HG02678 (cell line): ENCODE measurements around the gene PRKAB2.
"Not testable (repeated sequence)": the region's sequence is repeated elsewhere in the genome, so short reads cannot be mapped to it uniquely, and the experiment has no call there.

Experiments
- ATAC-seq: cut with Tn5 transposase; IDR thresholded peaks from one replicate; pipeline ENCODE4 v1.9.1; 2021; ENCODE audit warnings: mild to moderate bottlenecking, moderate library complexity; ENCODE audit not compliant: unreplicated experiment

Gene PRKAB2, protein sequence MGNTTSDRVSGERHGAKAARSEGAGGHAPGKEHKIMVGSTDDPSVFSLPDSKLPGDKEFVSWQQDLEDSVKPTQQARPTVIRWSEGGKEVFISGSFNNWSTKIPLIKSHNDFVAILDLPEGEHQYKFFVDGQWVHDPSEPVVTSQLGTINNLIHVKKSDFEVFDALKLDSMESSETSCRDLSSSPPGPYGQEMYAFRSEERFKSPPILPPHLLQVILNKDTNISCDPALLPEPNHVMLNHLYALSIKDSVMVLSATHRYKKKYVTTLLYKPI

DNA sequence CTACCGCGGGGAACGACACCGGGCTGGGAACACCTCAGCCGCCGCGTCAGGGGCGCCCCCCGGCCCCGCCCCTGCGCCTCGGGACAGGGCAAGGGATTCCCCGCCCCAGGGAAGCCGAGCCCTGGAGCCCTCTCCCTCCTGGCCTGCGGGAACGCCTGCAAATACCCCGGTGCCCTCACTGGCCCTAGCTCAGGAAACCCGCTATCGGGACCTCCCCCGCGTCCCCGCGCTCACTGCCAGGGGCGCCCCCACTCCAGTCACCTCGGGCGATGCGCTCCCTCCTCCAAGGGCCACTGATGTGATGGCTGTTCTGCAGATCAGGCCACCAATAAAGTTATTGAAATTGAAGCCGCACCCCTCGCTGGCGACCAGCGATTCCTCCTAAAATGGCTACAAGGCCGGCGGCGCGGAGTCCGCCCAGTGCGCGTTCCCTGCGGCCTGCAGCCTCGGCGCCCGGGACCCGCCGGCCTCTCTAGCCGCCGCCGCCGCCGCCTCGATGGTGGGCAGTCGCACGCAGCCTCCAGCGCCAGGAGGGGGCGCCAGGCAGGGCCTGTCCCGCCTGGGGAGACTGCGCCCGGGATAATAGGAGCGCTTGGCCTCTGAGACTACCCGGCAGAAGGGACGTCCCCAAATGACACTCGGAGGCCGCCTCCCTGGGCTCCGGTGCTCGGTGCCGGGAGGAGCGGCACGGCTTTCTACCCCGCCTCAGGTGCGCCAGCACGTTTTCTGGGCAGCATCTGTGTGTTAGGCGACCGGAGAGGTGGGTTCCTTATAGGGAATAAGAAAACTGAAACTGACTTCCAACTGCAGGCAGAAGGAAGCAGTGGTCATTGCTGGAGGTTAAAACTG is at the start of gene PRKAB2:
TSS of gene PRKAB2 (minus strand) at position 303 of the 849 bp plus-strand sequence. CDS start 326 bp downstream, outside the sequence.
- peak; percentile 88 for ATAC-seq

DNA sequence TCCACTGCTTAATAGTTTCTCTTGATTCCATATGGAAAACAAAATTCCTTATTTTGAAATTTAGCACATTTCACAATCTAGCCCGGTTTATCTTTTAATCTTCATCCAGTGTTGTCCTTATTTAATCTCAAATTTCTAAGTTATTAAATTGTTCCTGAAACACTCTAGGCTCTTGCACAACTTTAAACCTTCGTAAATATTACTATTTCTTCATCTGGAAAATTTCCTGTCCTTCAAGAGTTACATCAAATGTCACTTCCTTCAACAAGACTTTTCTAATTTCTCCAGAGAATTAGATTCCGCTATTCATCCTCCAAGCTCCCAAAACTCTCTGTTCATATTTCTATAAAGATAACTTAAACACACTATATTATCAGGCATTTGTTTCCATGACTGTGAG is 46.3 kb upstream of the PRKAB2 start:
- no peak for ATAC-seq

DNA sequence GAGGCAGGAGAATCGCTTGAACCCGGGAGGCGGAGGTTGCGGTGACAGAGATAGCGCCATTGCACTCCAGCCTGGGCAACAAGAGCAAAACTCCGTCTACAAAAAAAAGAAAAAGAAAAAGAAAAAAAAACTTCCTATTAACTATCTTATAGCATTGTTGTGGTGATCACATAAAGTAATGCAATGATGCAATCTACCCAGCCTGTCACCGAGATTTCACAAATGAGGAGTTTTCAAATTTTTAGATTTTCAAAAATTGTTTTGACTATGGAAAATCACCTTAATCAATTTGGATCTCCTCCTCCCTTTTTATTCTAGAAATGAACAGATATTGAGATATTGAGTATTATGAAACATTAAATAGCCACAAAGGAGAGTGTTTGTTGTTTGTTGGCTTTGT is 44.9 kb upstream of the PRKAB2 start:
- ATAC-seq = no peak

DNA sequence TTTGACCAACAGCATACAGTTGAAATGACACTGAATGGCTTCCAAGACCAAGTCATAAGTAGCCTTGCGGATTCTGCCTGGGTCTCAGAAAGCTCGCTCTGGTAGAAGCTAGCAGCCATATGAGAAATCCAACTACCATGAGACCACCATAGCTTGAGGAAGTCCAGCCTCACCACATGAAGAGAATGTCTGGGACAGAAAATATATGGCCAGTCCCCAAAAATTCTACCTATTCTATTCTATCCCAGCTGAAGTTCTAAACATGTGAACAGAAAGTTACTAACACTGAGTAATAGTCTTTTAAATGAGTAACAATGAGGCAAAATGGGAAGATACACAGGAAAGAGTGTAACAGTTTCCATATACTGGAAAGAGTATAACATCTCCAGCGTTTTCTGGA is 43.9 kb upstream of the PRKAB2 start:
- ATAC-seq = no peak

DNA sequence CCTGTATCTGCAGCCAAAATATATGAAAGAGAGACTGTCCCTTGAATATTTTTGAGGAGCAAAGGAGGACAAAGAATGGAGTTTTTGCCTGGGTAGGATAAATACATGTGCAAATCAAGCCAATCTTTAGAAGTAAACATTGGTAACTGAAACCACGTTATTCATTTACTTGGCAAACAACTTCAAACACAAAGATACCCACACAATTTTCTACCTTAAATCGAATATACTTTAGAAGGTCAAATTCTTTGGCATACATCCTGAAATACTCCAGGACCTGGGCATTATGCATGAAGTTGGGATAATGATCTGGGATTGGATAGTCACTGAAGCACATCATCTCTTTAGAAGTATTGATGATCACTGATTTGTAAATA is 43.3 kb upstream of the PRKAB2 start:
- ATAC-seq = no peak

DNA sequence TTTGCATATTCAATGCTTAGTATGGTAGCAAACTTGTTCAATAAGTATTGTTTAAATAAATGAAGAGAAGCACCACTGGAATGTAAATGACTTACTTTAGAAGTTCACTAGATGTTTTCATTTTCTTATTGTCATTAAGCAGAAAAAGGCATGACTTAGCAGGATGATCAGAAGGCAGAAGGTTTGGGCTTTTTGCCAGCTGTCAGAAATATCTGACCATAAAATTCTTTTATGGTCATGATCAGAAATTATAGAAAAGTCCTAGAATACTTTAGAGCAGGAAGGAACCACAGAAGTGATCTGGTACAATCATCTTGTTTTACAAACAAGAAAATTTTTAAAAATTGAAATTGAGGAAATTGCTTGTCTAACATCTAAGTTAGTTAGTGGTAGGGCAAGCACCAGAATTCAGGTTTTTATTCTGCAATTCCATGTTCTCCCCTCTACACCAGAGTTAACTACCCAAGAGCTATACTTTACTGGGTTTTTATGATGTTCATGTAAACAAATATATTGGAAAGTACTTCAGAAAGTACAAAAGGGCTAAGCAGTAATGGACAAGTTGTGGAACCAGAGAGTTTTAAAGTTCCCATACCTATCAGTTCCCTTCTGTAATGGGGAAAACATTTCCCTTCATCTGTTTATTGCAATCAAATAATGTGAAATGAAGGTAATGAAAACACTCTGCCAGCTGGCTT is 42.7 kb upstream of the PRKAB2 start:
- no peak for ATAC-seq

DNA sequence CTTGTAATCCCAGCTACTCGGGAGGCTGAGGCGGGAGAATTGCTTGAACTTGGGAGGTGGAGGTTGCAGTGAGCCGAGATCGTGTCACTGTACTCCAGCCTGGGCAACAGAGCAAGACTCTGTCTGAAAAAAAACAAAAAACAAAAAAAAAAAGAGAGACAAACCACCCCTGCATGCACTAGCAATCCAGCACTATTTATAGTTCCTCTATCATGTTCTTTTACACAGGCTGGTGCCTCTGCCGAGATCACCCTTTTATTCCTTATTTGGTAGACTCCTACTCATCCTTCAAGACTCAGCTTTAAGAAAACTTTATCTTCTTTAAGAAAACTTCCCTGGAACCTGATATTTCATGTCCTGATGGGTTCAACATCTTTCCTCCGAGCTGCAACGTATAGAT is 42.1 kb upstream of the PRKAB2 start:
- no peak for ATAC-seq

DNA sequence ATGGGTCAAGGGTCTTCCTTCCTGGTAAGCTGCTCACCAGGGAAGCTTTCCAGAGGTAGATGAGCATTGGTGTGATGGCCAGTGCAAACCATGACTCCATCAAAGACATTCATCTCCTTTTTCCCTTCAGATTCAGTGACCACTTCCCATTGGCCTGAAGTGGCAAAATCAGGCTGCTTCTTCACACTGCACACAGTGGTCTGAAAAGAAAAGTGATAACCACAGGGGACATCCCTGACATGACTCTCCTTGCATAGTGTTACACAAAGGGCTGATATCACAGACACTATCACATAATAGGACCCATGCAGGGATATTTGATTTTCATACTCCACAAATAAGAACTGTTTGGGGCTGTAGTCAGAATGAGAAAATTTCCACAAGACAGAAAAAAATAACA is 41.0 kb upstream of the PRKAB2 start:
- no peak for ATAC-seq

DNA sequence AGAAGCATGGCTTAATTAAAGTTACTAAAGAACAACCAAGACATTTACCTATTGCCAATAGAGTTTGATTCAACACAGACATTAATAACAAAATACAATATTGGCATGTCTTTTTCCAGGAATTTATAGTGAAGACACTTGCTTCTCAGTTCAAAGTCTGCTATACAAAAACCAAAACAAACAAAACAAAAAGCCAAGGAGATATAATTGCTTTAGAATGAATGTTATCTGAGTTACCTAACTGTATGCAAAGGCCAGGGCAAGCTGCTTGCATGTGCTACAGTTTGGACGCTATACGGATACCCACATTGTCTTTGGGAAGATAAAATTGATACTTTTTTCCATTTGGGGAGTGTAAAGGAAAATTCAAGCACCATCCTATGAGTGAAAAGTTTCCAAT is 39.3 kb upstream of the PRKAB2 start:
- no peak for ATAC-seq

DNA sequence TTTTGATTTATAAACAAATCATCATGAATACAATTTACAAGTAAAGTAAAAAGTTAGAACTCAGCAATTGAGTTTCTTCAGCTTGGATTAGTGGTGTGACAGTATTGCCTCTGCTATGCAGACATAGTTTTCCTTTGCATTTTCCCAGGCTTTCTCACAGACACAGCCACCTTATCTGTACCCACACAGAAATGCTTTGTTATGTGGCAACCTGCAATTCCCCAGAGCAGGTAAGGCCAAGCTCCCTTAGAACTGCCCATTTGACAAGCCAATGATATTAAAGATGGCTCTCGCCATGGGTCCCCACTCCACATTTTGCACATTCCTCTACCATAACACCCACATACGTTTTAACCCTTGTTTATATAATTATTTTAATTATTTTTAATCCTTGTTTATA is 38.7 kb upstream of the PRKAB2 start:
- no peak for ATAC-seq

DNA sequence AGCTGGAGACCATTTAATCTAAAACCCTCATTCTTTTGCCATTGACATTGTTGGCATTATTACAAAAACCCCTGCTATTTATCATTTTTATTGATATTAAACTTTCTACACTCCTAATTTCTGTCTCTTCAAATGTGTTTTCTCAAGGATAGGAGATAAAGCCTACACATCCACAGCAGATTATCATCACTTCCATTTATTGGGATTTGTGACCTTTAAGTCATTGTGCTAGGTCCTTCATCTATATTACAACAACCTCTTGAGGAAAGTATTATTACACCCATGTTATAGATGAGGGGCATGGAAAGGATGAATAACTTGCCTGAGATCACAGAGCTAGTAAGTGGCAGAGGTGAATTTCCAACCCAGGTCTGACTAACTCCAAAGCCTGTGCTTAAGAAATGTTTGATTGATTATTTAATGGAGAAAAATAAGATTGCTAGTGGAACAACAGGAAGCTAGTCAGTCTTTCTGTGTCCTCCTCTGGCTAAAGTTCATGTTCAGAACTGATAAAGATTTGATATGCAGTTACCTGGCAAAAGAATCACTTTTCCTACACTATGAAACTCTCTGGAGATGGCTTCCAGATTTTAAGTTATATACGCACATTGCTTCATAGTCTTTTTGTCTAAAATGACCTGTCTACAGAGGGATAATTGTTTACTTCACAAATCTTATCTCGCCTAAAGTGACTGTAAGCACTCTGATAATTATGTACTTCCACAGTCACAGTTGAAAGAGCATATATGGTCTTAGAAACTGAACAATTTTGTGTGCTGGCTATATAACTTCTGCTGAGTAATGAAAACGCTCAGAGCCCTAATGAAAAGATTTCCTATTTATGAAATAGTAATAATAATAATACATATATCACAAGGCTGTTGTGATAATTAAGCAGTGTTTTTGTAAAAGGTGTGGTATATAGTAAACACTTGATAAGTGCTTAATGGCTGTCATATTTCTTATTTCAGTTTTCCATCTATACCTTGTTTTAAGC is 37.9 kb upstream of the PRKAB2 start:
- ATAC-seq = no peak

DNA sequence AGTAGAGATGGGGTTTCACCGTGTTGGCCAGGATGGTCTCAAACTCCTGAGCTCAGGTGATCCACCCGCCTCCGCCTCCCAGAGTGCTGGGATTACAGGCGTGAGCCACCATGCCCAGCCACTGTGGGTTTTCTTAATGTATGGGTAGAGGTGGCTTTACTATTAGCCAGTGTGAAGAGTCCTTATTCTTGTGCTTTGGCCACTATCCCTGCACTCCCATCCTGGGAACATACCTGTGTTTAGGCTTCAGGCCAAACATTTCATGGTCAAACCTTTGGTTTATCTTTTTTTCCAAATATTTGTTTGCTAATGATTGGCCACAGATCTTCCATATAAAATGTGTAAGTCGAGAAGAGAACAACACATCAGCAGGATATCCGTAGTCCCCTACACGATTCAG is 36.3 kb upstream of the PRKAB2 start:
- ATAC-seq = no peak

DNA sequence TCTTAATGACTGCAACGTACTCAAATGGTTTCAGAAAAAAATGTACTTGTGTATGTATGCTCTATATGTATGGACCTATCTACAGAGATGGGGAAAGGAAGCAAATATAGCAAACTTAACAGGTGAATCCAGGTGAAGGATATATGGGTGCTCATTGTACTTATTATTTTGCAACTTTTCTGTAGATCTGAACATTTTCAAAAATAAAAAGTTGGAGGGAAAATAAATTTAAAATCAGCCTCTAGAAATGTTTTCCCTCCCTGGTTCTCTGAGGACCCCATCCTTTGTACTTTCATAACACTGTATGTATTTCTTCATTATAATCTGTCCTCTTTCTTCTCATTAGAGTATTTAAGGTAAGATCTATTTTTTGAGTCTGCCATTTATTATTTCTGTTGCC is 34.9 kb upstream of the PRKAB2 start:
- ATAC-seq = no peak

DNA sequence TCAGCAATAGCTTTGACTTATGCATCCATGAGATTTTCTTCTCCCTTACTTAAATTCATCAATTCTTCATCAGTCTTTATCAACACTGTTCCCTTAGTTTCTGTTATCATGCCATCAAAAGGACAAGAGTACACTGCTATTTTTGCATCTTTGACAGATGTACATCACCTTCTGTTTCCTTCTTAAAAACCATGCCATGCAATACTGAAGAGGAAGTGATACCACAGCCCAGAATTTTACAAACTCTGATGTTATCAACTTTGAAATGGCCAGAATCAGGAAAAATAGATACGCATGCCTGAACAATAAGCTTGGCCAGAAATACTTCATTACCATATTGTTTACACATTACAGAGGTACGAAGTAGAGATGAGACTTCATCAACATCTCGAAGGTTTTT is 31.8 kb upstream of the PRKAB2 start:
- ATAC-seq = no peak

DNA sequence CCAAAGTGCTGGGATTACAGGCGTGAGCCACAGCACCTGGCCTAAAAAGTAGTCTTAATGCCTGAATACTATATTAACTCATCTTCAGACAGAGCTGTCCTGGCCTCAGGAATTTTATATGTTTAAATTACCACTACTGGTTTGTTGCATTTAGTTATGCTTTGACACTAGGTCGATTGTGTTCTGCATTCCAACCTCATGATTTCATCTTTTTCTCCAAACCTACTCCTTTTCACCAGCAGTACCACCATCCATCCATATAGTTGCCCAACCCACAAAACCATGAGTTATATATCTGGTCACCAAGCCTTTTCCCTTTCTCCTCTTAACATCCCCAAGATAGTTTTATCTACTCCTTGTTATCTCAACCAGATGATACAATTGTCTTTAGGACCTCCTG is 30.3 kb upstream of the PRKAB2 start:
- ATAC-seq = no peak

DNA sequence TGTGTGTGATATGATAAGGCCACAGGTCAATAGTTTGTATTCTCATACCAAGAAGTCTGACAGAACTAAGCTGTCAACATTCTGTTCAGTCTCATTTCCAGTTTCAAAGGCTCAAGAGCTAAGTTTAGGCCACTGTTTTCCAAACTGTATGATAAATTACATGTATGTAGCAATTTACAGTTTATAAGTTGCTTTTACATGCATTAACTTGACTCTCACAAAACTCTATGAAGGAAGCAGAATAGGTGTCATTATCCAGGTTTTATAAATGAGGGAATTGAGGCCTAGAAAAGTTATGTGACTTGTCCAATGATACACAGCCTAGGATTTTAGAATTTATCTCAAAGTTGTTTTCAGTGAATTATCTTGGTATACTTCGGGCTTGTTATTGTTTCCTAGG is 29.5 kb upstream of the PRKAB2 start:
- no peak for ATAC-seq

DNA sequence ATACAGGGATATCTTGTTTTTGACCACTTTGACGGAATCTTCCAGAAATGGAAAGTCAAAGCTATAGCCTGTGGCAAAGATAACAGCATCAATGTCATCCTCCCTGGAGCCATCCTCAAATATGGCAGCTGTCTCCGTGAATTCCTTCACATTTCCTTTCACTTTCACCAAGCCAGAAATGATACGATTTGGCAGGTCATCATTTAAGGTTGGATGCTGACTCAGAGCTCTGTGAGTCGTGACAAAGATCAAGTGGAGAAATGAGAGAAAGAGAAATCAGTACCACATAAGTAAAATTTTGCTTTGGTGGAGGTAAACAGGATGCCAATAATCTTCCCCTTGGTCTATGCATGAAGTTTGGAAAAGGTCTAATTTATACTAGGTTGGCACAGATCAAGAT is 29.0 kb upstream of the PRKAB2 start:
- ATAC-seq = no peak

DNA sequence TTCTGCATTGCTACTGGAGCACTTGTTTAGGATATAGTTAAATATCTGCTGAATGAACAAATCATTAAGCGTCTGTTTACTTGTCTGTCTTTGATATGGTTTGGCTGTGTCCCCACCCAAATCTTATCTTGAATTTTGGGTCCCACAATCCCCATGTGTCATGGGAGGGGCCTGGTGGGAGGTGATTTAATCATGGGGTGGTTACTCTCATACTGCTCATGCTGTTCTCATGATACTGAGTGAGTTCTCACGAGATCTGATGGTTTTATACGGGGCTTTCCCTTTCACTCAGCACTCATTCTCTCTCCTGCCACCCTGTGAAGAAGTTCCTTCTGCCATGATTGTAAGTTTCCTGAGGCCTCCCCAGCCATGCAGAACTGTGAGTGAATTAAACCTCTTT is 25.1 kb upstream of the PRKAB2 start:
- ATAC-seq = not testable (repeated sequence)

DNA sequence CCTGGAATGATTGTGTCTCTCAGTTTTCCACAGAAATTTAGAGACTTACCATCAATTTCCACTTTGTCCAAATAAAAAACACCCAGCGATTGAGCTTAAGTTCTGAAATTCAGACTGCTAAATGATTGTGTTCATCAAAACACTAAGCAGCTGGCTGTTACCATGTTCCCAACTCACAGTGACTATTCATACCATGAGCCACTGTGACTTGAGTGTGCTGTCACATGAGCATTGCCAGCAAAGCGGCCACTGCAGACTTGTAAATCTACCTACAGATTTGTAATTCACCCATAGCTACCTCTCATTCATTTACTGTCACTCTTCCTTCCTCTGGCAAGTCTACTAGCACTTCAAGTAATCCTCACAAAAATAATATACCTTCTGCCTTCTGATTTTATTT is 17.2 kb upstream of the PRKAB2 start:
- no peak for ATAC-seq

DNA sequence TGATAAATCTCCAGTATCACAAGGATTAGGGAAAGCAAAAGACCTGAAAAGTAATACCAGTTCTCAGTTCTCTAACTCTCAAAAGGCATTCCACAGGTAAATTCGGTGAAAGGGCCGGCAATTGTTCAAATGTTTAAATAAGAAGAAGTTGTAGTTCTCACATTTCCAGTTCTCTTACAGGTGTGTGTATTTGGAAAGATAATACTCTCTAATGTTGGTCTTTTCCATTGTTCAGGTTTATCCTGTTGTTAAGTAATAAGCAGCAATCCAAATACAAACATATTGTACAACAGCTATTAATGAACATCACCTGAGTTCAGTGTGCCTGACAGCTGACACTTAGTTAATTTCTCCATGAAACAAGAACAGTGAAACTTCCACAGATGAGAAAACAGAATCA is 13.2 kb upstream of the PRKAB2 start:
- ATAC-seq = no peak
